Right lobe of liver (tissue), 4 donors: ENCODE data around the gene GALNT1.

Experiments
- POLR2A ChIP-seq: fragments of 450-650 bp; IDR thresholded peaks from one replicate; pipeline ENCODE4 v1.6.1; 2017; ENCODE audit warnings: antibody characterized with exemption, mild to moderate bottlenecking
- TF ChIP-seq, protein P1 (sequence below), 4 donors: fragments of 200-600 bp in 3 of 4; fragments of 450-650 bp in 1 of 4; IDR thresholded peaks; one replicate each; pipeline versions ENCODE4 v1.5.1 to v1.8.0; 2016 to 2022; ENCODE audit warnings: antibody characterized with exemption in 4 of 4, mild to moderate bottlenecking in 2 of 4
- donor health status: DM: no; HTN: no; CAD: no.
- donor health status: DM: no; HTN: no; CAD: no.
- donor health status: DM: no; HTN: yes; CAD: no.

DNA sequence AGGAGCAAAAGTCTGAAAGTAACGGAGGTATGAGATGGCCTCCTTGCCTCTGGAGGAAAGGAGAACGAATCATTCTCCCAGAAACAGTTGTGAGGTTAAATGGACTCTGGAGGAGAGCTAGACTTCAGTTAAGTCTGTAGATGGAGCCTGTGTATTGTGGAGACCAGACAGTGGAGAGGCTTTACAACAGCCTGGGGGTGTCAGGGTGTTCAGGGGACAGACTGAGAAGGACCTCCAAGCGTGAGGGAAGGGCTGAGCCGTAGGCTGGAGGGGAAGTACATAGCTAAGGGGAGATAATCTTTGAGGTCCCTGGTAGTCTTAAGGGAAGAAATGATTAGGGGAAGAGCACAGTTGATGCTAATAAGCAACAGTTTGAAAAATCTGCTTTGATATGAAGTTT is 76.6 kb downstream of the GALNT1 start:
- TF ChIP-seq, protein P1, sequence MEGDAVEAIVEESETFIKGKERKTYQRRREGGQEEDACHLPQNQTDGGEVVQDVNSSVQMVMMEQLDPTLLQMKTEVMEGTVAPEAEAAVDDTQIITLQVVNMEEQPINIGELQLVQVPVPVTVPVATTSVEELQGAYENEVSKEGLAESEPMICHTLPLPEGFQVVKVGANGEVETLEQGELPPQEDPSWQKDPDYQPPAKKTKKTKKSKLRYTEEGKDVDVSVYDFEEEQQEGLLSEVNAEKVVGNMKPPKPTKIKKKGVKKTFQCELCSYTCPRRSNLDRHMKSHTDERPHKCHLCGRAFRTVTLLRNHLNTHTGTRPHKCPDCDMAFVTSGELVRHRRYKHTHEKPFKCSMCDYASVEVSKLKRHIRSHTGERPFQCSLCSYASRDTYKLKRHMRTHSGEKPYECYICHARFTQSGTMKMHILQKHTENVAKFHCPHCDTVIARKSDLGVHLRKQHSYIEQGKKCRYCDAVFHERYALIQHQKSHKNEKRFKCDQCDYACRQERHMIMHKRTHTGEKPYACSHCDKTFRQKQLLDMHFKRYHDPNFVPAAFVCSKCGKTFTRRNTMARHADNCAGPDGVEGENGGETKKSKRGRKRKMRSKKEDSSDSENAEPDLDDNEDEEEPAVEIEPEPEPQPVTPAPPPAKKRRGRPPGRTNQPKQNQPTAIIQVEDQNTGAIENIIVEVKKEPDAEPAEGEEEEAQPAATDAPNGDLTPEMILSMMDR (IDR thresholded peaks at IDR 0.05) = no peak
- TF ChIP-seq POLR2A = no peak
